HG02943 (cell line): Measurements from ENCODE around the gene ZDHHC20.

Experiments
- ATAC-seq: cut with Tn5 transposase; IDR thresholded peaks from one replicate; pipeline ENCODE4 v1.9.1; 2021; ENCODE audit warnings: mild to moderate bottlenecking, low read depth, moderate library complexity; ENCODE audit not compliant: unreplicated experiment

Gene ZDHHC20, protein sequence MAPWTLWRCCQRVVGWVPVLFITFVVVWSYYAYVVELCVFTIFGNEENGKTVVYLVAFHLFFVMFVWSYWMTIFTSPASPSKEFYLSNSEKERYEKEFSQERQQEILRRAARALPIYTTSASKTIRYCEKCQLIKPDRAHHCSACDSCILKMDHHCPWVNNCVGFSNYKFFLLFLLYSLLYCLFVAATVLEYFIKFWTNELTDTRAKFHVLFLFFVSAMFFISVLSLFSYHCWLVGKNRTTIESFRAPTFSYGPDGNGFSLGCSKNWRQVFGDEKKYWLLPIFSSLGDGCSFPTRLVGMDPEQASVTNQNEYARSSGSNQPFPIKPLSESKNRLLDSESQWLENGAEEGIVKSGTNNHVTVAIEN

DNA sequence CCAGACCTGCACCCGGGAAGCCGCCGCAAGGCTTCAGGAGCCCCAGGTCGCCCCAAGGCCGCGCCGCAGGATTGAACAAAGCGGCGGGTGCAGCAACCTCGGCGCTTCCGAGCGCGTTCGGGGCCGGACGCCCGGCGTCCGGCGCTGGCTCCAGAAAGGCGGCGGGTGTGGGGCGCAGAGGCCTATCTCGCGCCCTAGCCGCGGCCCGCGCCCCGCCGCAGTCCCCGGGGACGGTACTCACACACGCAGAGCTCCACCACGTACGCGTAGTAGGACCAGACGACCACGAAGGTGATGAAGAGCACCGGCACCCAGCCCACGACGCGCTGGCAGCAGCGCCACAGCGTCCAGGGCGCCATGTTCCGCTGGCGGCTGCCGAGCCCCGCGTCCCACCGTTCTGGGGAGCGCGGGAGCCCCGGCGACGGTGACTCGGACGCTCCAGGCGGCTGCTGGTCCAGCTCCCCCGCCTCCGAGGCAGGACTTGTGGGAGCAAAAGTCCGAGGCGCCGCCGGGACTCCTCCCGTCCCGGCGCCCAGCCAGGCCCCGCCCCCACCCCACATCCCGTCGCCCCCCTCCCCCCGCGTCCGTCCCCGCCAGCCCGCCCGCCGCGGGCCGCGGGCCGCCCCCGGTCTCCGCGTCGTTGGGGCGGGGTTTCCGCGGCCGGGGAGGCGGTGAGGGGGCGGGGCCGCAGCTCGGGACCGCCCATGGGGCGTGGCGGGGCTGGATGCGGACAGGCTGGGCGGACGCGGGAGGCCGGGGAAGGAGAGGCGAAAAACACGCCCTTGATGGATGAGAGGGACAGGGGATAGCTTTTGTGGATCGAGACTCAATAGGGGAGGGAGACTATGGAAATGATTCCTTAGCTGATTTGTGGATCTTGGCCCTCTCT is at the start of gene ZDHHC20:
Gene ZDHHC20 (minus strand): TSS at position 491 of the 889 bp plus-strand sequence. CDS start 132 bp downstream, at position 359.
- ATAC-seq: peak; percentile 80

GRCh38 chr13:21504379-21504778 is 45.3 kb upstream of the ZDHHC20 start:
- ATAC-seq: no peak

DNA sequence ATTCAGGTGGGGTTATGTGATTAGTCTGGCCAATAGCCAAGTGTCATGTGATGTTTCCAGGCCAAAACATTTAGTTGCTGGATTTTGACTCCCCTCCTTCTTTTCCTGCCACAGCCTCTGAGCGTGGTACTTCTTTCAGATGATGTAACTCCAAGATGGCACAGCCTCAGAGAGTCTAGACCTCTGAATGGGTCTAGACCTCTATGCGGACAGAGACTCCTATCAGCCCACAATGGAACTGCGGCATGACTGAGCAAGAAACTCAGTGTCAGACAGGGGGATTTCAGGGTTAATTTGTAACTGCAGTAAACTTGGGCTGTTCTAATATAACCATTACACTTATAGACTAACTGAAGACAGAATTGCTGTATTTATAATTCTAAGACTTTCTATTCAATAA is 42.6 kb upstream of the ZDHHC20 start:
- no peak for ATAC-seq

DNA sequence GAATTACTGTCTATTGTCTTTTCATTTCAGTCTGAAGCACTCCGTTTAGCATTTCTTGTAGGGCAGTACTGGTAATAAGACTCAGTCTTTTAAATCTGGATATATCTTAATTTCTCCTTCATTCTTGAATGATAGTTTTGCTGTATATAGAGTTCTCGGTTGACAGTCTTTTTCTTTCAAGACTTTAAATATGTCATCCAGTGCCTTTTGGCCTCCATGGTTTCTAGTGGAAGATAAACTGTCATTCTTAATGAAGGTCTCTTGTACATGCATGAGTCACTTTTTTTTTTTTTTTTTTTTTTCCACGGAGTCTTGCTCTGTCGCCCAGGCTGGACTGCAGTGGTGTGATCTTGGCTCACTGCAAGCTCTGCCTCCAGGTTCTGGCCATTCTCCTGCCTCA is 27.2 kb upstream of the ZDHHC20 start:
- ATAC-seq: no peak

GRCh38 chr13:21483748-21484147 is 24.6 kb upstream of the ZDHHC20 start:
- ATAC-seq: no peak

DNA sequence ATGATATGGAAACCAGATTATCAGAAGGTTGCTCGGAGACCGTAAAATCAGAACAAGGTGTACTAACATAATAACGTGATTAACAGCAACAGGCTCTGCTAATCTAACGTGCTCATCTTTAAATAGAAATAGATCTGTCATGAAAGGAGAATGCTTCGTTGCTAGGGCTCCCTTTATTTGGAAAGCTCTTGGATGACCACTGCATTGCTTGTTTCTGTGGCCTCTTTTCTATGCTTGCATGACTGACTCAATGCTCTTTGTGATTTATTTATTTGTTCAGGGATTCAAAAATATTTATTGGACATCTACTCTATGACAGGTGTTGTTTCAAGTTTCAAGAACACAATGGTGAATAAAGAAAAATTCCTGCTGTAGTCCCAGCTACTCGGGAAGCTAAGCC is 22.3 kb upstream of the ZDHHC20 start:
- no peak for ATAC-seq

GRCh38 chr13:21478881-21479808 is 20.0 kb upstream of the ZDHHC20 start:
- ATAC-seq: no peak

DNA sequence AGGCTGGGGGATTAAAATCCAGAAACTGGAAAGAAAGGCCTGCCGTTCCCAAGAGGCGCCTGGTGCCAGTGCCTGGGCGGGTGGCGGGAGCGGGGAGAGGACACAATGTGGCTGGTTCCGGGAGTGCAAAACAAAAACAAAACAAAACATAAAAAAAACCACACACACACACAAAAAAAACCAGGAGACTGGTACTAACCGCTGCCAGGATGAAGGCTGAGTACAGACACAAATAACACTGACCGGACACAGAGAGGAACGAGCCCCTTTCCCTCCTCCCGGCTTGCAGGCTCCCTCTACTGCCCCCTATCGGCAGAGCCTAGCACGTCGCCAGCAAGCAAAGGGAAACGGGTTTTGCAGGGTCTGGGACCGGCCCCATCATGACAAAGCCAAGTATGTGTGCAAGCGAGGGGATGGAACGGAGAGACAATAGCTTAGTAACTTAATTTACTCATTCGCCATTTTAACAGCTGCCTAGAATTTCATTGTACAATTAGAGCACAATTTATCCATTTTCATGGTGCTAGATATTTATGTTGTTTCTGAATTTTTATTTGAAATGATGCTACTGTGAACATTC is 17.9 kb upstream of the ZDHHC20 start:
- peak; percentile 86 for ATAC-seq

- ATAC-seq: no peak
Observed at GRCh38 chr13:21475115-21475514, 16.0 kb upstream of the ZDHHC20 start.

DNA sequence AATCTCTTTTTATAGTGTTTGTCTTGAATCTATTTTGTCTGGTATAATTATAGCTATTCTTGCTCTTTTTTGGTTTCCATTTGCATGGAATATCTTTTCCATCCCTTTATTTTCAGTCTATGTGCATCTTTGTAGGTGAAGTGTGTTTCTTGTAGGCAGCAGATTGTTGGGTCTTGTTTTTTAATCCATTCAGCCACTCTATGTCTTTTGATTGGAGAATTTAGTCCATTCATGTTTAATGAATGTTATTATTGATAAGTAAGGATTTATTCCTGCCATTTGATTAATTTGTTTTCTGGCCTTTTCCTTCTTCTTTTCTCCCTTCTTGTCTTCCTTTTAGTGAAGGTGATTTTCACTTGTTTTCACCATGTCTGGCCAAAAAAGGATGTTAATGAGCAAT is 11.7 kb upstream of the ZDHHC20 start:
- ATAC-seq: no peak

GRCh38 chr13:21466527-21466926 is 7.4 kb upstream of the ZDHHC20 start:
- ATAC-seq: no peak

- no peak for ATAC-seq
Observed at GRCh38 chr13:21465710-21466160, 6.6 kb upstream of the ZDHHC20 start.

GRCh38 chr13:21463424-21463823 is 4.3 kb upstream of the ZDHHC20 start:
- no peak for ATAC-seq

- no peak for ATAC-seq
Observed at GRCh38 chr13:21461131-21461530, 2.0 kb upstream of the ZDHHC20 start.

DNA sequence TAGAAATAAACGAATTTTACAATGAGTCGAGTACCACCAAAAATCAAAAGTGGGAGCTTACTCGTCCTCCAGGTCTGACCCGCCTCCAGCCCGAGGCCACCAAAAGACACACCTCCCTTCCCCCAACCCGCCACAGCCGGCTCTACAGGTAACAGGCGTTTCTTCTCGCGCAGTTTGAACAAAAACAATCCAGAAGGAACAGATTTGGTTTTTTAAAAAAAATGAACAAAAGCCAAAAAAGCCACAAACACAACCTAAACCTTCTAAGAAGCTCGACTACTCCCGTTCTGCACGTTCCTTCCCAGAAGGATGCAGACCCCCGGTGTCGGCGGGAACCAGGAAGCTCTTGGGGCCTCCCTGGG is 671 bp downstream of the ZDHHC20 start:
- peak; percentile 37 for ATAC-seq

- ATAC-seq: no peak
Observed at GRCh38 chr13:21453387-21454081, 5.6 kb downstream of the ZDHHC20 start.

- no peak for ATAC-seq
Observed at GRCh38 chr13:21450936-21451335, 8.2 kb downstream of the ZDHHC20 start.

GRCh38 chr13:21446656-21447055 is 12.4 kb downstream of the ZDHHC20 start:
- ATAC-seq: no peak

GRCh38 chr13:21445759-21446158 is 13.3 kb downstream of the ZDHHC20 start:
- no peak for ATAC-seq

- ATAC-seq: no peak
Observed at GRCh38 chr13:21443171-21443570, 15.9 kb downstream of the ZDHHC20 start.
